GM18858 (cell line): Measurements from ENCODE around the gene PTPRN2.
"Not testable (repeated sequence)": the region's sequence is repeated elsewhere in the genome, so short reads cannot be mapped to it uniquely, and the experiment has no call there.

Experiments
- ATAC-seq: cut with Tn5 transposase; IDR thresholded peaks from one replicate; pipeline ENCODE4 v1.9.1; 2021; ENCODE audit not compliant: unreplicated experiment

The PTPRN2 gene

DNA sequence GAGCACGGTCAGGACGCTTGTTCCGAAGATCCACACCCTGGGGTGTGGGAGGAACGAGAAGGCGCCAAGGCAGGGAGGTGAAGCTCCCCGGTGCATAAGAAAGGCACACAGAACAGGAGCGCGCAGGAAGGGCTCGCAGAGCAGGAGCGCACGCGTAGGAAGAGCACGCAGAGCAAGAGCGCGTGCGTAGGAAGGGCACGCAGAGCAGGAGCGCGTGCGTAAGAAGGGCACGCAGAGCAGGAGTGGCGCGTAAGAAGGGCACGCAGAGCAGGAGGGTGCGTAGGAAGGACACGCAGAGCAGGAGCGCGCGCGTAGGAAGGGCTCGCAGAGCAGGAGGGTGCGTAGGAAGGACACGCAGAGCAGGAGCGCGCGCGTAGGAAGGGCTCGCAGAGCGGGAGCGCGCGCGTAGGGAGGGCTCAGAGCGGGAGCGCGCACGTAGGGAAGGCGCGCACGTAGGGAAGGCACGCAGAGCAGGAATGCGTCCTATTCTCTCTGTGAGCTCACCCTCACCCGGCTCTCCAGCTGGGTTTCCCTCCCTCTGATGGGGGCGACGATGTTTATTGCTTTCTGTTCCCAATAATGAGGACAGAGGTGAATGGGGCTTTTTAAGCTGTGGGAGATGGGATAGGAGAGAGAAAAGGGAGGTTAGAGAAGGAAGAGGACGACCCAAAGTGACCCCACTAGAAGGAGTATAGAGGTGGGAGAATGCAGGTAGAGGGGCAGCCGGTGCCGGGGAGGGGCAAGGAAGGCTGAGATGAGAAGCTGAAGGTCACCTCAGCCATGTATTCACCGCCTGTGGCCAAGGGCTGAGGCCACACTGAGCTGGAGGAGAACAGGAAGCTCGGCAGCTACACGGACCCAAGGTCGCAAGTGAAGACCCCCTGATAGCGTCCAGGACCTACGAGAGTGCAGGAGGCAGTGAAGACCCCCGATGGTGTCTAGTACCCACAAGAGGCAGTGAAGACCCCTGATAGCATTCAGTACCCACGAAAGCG lies 423.2 kb downstream of the PTPRN2 start:
- ATAC-seq: no peak

DNA sequence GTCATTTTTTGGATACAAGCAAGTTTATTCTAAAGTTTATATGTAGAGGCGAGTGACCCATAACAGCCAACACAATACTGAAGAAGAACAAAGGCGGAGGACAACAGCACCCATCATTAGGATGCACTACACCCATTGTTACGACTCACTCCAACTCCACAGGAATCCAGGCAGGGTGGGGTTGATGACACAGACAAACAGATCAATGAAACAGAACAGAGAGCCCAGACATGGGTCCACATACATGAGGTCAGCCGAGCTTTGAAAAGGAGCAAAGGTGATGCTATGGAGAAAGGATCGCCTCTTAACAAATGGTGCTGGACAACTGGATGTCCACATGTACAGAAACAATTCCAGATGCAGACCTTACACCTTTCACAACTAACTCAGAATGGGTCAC lies 426.4 kb downstream of the PTPRN2 start:
- no peak for ATAC-seq

DNA sequence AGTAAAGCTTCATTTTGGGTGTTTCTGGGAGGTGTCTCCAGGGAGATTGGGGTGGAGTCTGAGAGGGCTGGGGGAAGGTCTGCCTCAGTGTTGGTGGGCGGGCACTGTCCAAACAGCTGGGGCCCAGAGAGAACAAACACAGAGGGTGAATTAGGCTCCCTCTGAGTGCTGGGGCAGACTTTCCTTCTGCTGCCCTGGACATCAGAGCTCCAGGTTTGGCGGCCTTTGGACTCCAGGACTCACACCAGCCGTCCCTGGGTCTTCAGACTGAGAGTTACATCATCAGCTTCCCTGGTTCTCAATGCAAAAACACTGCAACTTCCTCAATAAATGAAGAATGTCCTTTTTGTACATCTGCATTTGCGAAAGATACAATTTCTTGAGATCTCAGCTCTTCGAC lies 427.4 kb downstream of the PTPRN2 start:
- ATAC-seq: no peak

DNA sequence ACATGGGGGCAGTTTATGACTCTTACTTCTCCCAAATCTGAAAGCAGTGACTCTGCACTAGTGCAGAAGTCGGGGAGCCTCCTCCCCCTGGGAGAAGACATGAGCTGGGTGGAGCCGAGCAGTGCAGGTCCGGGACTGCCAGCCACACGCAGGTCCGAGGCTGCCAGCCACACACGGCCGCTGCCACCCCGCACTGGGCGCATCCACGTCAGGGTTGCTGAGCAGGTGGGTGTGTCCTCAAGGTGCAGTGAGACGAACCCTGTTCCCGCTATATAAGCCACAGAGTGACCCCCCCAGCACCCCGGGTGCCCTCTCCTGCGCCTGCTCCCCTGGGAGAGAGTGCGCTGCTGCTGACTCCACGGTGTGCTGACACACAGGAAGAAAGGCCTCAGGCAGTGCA lies 430.2 kb downstream of the PTPRN2 start:
- ATAC-seq: no peak

DNA sequence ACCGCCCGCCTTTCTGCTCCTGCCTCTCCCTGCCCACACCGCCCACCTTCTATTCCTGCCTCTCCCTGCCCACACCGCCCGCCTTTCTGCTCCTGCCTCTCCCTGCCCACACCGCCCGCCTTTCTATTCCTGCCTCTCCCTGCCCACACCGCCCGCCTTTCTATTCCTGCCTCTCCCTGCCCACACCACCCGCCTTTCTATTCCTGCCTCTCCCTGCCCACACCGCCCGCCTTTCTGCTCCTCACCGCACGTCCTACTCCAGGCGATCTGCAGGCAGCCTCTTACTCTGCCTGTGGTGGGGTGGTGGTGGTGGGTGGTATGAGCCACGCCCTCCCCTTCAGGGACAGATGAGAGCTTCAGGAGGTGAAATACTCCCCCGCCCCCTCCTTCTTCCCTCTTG lies 436.4 kb downstream of the PTPRN2 start:
- ATAC-seq: not testable (repeated sequence)

DNA sequence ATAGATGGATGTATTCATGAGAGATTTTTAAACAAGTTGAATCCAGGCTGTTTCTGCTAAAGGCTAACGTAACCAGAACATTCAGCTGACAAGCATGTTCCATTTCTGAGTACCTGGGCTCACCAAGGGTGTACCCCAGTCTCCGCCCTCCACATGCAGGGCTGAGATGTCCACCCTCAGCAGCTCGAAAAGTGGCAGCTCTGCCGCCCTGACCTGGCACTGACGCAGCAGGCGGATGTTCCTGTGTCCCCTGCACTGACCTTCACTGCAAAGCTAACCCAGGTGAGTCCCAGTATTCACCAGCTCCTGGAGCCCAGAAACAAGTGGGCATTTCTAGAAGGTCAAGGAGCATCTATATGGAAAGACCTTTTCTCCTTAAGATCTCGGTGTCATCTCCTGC lies 437.4 kb downstream of the PTPRN2 start:
- no peak for ATAC-seq

DNA sequence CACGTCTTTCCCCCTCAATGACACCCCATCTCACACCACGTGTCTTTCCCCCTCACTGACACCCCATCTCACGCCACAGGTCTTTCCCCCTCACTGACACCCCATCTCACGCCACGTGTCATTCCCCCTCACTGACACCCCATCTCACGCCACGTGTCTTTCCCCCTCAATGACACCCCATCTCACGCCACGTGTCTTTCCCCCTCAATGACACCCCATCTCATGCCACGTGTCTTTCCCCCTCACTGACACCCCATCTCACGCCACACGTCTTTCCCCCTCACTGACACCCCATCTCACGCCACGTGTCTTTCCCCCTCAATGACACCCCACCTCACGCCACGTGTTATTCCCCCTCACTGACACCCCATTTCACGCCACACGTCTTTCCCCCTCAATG lies 440.2 kb downstream of the PTPRN2 start:
- not testable (repeated sequence) for ATAC-seq

DNA sequence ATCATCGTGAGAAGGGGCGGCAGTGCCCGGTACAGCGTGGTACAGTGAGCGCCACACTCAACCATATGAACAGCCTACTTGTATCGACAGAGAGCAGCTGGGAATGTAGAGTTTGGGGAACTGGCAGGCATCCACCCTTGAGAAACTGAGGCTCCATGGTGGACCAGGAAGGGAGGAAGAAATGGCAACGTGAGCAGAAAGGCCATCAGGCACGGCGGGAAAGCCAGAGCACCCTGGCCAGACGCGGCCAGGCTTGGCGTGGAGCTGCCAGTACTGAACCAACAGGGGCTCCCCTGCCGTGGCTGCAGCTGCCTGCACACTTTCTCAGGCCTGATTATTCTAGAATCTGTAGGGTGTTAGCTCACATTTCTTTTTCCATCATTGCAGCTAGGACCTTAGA lies 442.3 kb downstream of the PTPRN2 start:
- no peak for ATAC-seq

DNA sequence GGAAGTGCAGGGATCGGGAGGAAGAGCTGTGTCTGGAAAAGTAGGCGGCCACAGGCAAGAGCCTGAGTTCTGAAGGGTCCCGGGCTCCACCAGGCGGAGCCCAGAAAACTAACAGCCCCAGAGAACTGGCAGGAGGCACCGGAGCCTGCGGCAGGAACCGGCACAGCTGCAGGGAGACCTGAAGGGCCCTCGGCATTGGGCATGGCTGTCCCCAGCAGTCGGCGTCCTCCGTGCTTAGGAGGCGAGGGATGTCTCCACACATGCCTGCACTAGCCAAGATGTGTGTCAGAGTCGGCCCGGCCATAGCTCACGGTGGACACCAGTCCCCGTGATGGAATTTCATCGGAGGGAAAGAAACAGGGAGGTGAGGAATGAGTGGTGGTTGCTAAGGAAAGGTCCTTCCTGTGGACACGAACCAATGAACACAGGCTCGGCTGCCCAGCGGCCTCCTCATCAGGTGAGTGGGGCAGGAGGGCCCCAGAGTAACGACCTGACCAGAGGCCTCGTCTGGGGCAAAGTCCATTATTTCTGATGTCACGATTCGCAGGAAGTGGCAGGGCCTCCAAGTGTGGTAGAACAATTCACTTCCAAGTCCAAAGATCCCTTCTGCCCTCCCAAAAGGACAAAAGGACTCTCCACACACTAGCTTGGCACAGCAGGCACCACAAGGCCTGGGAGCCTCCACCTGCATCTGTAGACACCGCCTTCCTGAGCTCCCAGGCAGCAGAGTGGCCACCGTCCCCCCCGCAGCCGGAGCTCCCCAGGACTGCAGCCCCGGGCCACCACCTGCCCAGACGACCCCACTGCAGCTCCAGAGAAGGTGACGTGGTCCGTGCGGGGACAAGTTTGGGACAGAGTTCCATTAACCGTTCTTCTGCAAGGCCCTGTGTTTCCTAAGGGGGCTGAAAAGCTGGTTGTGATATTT lies 444.2 kb downstream of the PTPRN2 start:
- no peak for ATAC-seq

DNA sequence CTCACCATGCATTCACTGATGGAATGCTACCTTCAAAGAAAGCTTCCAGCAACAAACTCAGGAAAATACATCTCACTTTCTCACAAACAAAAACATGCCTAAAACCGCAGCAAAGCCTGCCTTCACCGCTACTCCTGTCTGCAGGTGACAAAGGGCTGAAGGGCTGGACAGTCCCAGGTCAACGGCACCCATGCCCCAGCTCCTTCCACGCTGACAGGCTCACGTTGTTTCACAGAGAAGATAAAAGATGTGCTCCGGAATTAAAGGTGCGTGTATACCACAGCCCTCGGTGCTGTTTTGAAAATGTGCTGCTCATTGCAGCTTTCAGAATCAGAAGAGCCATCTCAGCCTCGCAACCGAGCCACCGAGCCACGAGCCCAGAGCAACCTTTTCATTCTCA lies 445.0 kb downstream of the PTPRN2 start:
- ATAC-seq: no peak

DNA sequence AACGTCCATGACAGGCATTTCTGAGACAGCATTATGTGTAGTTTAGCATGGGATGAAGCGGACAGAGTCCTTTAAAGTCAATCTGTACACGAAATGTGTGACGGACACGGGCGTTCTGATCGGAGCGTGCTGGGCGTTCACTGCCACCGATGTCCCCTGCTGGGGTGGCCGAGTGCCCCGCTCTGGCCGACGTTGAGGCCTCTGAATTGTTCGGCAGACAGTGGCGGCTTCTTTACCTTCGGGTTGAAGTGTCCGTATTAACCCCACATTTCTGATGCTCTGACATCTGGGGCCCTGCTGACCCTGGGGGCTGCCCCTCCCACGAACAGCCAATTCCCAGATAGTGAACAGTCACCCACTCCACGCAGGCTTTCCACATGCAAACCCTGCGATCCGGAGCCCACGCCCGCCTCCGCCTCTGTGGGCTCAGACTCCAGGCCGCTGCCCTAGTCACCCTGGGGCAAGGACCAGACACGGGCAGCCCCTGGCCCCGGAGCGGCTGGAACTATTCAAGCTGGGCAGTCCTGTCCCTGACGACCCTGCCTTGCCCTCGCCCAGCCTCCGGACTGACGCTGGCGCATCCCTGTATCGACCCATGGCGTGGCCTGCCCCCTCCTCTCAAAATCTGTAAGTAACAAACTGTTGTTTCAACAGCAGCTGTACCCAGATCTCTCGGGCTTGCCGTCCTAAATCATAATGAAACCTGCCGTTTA lies 445.7 kb downstream of the PTPRN2 start:
- ATAC-seq: no peak

DNA sequence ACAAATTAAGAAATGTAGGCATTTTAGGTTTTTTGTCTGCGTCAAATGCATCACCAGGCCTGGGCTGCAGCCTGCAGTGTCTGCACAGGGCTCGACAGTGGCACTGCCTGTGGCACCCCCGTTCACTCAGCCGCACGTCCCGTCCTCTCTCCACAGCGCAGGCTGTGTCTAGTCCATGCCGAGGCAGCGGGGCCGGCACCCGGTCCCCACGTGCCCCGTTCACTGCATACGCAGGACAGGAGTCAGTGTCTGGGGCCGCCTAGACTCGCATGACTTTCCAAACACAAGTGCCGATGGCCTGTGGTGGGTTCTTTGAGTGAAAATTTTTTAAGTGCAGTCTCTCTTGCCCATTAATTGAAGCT lies 446.4 kb downstream of the PTPRN2 start:
- no peak for ATAC-seq

DNA sequence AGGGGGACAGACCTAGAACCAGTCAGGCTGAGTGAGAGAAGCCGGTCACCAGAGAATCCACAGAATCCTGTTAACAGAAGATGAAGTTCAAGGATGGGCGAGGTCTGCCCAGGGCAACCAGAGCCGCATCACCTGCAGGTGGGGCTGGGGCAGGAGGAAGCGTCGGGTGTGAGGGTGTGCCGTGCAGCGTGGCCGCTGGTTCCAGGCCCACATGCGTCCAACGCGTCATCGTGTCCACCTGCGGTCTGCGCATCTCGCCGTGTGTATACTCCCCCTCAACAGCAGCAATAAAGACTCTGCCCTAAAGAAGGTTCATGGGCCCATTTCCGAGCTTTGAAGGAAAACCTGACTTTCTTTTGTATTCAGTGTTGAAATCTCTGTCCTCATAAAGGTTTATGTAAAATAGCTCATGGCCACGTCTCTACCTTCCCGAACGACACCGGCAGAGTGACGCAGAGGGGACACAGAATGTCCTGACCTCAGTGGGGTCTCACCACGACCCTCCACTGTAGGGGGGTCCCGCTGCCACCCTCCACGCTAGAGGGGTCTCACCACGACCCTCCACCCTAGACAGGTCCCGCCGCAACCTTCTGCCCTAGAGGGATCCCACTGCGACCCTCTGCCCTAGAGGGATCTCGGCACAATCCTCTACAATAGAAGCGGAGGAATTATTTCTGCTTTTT lies 446.9 kb downstream of the PTPRN2 start:
- ATAC-seq: no peak

DNA sequence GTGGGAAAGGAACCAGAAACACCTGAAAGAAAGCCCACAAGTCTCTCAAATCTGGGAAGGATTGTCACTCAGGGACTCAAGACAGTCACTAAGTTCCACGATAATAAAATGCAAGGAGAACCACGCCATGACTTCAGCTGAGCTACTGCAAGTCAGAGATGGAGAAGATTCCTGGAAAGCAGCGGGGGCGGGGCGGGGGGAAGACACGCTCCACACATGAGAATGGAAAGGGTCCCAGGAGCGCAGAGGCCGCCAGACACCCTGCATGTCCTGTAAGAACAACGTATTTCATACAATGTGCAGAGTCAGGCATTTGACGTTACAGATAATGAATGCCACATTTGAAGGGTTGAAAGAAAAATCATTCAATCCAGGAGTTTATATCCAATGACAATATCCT lies 448.1 kb downstream of the PTPRN2 start:
- ATAC-seq: no peak

DNA sequence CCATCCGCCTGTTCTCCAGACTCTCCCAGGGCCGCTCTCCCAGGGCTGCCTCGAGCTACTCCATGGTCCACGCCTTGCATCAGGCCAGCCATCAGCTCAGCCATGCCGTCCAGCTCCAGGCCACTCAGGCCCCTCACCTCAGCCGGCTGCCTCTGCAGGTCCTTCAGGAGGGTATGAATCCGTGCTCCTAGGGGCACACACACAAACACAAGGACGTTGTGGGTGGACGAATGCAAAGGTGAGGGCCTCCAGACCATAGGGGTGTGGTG lies 449.4 kb downstream of the PTPRN2 start:
- ATAC-seq: no peak

DNA sequence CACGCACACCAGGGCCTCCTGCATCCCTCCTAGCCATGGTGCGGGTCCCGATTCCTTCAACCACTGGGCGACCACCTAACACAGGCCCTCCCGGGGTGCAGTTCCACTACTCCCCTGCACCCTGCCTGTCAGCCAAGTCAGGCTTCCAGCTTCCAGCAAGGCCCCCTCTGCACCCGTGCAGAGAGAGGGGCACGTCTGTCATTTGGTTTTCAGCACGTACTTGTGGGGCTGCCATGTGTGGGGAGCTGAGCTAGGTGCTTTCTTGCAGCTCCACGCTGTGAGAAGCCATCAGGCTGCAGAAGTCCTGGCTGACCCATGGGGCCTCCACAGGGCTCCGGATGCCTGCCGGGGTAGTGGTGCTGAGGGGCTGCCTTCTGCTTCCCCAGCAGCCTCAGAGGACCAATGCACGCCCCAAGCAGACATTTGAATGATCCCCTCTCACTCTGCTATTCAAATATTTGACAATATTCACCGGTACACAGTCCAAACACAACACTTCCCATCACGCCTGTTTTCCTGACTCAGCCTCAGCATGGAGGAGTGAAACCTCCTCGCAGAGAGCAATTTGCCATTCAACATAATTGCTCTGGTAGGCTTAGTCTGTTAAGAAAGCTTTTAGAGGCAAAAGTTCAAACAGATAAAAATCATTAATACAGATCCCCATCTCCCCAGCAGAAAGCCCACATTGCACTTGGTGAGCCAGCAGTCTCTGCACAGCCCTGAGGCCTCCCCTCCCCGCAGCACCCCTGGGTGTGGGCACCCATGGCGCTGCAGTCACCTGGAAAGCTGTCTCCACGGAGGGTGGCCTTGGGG lies 449.9 kb downstream of the PTPRN2 start:
- no peak for ATAC-seq

DNA sequence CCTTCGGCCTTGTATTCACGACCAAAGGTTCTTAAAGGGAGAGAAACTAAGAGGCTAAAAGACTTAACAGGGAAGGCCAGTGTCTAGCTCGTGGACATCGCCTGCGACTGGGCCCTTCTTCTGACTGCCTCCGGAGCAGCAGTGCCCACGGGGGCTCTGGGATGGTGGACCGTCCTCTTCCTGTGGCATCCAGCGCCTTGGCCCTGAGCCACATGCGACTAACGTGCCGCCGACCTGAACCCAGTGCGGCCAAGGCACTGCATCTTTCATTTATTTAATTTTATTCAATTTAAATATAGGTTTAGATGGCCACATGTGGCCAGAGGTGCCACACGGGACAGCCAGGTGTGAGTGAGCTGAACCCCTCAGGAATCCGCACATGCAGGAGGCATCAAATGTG lies 451.7 kb downstream of the PTPRN2 start:
- no peak for ATAC-seq

DNA sequence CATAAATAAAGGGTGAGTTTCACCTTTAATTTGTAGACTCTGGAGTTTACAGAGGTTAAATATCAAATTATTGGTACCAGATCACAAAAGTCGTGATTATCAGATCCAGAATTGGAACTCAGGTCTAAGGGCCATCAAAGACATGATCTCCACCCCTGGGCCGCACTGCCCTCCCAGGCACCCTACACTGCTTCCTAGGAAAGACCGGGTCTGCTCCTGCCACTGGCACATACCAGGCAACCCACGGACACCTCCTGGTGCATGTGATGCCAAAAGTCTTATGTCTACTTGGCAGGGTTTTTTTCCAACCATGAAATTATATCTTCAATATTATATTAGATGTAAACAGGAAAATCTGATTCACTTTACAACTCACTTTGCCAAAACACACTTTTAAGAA lies 452.8 kb downstream of the PTPRN2 start:
- no peak for ATAC-seq

DNA sequence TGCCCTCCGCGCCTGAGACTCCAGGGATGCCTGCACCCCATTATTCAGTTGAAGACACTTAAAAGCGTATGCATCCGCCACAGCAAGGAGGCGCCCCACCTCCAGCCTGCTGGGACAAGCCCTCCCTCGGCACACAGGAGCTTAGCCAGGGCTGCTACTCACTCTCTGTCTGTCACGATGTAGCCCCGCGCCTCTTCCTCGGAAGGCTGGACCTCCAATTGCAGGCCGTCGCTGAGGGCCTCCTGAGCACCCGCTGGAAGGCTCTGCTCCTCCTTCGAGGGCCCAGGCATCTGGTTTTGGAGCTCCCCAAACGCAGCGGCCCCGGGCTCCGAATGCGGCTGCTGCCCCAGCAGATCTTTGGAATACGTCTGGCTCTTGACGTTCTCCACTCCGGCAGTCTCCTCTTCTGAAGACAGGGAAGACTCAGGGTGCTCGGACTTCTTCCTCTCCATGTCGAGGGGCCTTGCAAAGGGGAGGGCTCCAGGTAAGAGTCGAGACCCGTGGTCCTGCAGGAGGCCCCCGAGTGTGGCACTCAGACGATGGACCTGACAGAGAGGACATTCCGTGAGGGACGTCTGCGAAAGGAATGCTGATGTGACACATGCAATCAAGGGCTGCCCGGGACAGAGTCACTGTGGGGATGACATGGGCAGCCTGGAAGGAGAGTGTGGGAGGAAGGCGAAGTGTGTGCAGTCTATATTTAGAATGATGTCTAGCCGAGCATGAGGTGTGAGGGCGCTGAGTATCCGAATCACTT lies 453.9 kb downstream of the PTPRN2 start:
- no peak for ATAC-seq
